GM18867 (cell line): ENCODE results near the gene GPRC5B.

ENCODE experiments used
- ATAC-seq: cut with Tn5 transposase; IDR thresholded peaks from one replicate; pipeline ENCODE4 v1.9.1; 2021; ENCODE audit warnings: mild to moderate bottlenecking, moderate library complexity; ENCODE audit not compliant: unreplicated experiment

Gene GPRC5B

DNA sequence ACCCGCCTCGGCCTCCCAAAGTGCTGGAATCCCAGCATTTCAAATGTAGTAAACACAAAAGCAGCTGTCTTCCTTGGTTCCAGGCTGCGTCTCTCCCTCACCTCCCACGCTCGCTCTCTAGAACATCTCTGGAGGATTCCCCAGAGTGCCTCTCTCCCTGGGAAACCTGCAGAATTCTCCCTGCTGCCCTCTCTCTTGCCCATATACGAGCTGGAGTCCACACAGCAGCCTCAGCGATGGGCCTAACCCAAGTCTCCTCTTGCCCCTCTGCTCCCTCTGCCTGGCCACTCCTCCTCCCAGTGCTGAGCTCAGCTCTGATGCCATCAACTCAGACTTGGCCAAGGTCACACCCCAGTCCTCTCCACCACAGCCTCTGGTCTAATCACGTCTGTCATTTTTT is 10.6 kb downstream of the GPRC5B start:
- no peak for ATAC-seq

DNA sequence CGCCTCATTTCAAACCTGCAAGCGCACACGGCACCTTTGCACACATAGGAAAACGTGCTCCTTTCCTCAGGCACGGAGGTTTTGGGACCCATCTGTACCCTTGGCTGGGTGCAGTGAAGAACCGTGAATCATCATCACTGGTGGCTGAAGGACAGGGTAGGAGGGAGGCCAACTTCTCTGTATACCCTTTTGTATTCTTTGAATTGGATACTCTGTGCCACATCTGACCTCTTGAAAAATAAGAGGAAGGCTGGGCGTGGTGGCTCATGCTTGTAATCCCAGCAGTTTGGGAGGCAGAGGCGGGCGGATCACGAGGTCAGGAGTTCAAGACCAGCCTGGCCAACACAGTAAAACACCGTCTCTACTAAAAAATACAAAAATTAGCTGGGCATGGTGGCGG is 11.7 kb downstream of the GPRC5B start:
- ATAC-seq, result no peak

DNA sequence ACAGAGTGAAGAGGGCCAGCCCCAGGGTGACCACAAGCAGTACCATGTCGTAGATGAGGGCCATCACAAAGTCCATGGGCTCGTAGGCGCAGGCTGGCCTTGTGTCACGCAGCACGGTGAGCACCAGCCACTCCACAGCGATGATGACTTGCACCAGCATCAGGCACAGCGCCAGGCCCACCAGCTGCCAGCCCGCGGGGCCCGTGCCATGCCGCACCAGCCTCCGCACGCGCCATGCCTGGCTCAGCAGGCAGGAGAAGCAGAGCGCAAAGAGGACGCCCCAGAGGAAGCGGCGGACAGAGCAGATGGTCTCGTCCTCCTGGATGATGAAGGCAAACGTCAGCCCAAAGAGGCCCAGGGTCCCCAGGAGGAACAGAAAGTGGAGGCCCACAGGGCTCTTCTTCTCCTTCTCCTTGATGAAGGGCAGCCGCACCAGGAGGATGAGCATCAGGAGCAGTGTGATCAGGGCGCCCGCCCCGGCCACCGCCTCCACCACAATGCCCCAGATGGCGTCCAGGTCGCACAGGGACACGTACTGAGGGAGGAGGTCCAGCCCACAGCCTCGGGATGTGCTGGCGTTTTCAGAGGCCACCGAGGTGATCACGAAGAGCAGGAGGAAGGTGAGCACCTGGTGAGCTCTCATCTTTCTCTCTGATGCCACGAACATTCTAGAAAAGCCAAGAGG is 12.3 kb downstream of the GPRC5B start:
- no peak for ATAC-seq

DNA sequence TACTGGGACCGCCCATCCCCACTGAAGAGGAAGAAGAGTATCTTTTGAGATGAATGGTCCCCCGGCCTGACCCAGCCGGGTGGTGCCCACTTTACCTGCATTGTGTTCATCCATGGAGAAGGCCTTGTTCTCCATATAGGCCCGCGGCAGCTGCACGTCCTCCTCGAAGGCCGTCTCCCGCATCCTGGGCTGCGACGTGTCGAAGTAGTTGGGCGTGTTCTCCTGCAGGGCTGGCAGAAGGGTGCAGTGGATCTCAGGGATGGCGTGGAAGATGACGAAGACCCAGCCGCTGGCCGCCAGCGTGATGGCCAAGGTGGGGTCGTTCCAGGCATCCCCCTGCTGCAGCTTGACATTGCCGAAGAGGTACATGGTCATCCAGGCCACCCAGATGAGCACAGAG is 12.9 kb downstream of the GPRC5B start:
- no peak for ATAC-seq

DNA sequence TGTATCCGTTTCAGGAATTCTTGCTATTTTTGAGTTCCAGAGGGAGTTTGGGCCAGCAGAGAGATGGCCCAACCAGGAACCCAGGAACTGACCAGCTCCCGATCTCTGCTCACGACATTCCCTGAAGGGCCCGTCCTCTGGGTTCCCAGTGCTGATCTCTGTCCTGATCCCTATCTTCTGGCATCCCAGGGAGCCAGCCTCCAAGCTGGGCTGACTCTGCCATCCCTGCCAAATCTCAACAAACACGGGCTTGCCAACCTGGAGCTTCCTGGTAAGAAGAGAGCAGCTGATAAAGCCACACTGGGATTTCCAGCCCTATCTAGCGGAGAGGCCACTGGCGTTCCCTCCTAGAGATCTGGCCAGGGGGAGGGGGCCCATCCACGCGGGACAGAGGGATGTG is 16.2 kb downstream of the GPRC5B start:
- ATAC-seq, result no peak

- no peak for ATAC-seq
Observed at GRCh38 chr16:19864566-19864965, 20.1 kb downstream of the GPRC5B start.

DNA sequence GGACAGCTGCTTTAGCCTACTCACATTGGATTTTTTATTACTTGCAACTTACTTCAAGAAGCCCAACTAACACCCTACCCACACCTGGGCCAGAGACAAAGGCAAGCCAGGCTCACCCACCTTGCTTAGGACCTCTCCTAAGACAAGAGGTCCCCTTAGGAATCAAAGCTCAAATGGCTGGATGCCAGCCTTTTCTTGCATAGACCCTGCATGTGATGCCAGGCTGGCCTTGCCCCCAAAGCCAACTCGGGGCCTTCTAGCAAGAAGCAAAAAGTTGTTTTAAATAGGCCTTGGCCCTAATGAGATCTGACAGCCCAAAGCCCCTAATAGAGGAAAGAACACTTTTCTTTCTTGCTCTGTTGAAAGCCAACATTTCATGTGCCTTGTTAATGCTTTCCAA is 20.7 kb downstream of the GPRC5B start:
- no peak for ATAC-seq

- no peak for ATAC-seq
Observed at GRCh38 chr16:19861811-19862327, 22.8 kb downstream of the GPRC5B start.

DNA sequence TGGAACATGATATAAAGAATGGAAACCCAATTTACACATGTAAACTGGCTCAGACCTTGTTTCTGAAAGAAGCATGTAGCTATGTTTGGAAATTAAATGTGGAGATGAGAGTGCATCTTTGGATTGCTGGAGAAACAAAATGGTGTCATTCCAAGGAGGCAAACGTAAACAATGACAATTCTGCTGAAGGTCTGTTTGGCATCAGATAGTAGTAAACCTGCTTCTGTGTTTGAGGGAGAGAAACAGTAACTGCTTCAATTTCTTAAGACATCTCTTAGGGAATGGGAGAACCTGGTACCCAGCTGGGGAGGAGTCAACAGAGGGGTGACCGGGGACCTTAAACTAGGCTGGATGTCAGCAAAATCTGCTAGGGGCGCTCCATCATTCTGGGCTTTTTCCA is 23.5 kb downstream of the GPRC5B start:
- ATAC-seq, result no peak

GRCh38 chr16:19860166-19861041 is 24.2 kb downstream of the GPRC5B start:
- no peak for ATAC-seq

GRCh38 chr16:19859603-19860002 is 25.0 kb downstream of the GPRC5B start:
- no peak for ATAC-seq

- no peak for ATAC-seq
Observed at GRCh38 chr16:19859166-19859565, 25.5 kb downstream of the GPRC5B start.

DNA sequence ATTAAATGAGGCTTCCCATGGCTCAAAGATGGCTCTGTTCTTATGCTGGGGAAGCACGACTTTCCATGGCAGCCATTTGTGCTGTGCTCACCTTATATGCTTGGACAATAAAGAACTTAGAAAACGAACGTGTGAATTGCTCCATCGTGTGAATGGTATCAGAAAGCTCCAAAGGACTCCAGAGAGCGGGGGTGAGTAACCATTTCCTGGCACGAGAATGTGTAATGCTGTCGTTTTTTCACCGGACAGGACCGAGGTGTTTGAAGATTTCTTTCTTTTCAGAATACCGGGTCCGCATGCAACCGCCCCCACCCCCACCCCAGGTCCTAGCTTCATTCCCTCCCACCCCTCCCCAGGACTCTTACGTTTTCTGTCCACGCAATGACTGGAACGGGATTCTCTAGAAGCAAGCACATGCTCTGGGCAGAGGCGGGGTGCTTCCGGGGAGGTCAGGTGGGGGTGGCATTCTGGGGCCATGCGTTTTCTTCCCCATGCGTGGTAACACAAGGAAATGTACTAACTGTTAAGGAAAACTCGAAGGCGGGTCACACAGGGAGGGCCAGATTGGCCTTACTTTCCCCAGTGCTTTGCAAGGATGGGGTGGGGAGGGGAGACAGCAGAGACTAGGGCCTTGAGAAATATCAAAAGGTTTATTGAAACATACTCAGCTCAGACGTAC is 26.2 kb downstream of the GPRC5B start:
- ATAC-seq, result no peak

DNA sequence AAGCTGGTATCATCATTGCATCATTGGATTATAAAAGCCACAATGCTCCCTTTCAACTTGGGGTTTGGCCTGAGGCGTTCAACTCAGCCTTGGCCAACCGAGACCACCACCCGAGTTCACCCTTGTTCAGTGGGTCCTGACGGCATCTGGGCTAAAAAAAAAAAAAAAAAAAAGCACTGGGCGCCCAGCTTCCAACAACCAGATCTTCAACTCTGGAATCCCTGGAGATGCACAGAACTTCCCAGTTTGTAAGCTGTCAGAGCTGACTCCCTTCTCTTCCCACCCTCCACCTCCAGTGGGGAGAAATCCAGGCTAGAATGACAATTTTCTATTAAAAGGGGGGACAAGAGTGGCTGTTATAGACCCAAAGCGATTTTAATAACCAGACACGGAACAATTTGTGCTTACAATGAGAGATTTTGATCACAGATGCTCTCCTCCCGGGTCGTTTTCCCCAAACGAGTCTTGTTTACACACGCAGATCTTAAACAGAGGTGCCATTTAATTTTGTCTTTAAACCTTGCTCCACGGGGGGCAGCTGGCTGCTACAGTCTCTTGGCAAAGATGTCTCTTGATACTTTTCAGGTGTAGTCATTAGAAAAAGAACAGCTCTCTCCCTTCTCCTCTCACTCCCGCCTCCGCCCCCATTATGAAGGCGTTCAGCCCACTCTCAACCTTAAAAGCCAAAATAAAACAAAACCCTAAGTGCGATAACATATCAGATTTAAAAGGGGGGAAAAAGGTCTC is 26.9 kb downstream of the GPRC5B start:
- ATAC-seq, result no peak

GRCh38 chr16:19856120-19856519 is 28.5 kb downstream of the GPRC5B start:
- ATAC-seq, result no peak

DNA sequence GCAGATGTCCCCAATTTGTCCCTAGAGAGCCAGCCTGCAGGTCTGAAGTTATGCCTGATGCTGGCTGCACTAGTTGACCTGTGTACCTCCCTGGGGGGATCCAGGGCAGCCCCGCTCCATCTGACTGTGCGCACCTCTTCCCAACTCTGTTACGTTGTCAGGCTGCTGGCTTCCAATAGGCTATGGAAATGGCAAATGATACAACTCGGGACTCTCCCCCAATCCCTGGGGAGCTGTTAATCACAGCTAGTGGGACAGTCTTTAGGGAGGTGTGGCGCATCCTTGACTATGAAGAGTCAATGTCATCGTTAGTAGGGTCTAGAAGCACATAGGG is 30.1 kb downstream of the GPRC5B start:
- ATAC-seq, result no peak

DNA sequence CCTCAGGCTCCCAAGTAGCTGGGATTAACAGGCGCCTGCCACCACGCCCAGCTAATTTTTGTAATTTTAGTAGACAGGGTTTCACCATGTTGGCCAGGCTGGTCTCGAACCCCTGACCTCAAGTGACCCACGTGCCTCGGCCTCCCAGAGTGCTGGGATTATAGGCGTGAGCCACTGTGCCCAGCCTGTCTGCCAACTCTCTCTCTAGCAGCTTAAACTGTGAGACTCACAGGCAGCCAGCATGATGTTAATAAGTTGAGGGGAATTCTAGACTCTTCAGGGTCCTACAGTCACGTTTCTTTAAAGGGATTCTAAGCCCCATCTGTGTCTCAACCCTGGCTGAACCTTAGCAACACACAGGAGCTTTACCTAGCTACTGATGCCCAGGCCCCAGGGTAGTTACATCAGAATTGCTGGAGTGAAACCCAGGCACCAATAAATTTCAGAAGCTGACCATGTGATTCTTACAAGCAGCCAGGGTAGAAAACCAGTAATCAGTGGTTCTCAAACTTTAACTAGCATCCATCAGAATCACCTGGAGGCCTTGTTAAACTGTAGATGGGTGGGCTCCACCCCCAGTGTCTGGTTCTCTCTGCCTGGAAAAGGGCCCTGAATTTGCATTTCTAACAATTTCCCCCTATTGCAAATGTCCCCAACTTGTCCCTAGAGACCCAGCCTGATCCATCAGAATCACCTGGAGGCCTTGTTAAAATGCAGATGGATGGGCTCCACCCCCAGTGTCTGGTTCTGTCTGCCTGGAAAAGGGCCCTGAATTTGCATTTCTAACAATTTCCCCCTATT is 30.7 kb downstream of the GPRC5B start:
- no peak for ATAC-seq

DNA sequence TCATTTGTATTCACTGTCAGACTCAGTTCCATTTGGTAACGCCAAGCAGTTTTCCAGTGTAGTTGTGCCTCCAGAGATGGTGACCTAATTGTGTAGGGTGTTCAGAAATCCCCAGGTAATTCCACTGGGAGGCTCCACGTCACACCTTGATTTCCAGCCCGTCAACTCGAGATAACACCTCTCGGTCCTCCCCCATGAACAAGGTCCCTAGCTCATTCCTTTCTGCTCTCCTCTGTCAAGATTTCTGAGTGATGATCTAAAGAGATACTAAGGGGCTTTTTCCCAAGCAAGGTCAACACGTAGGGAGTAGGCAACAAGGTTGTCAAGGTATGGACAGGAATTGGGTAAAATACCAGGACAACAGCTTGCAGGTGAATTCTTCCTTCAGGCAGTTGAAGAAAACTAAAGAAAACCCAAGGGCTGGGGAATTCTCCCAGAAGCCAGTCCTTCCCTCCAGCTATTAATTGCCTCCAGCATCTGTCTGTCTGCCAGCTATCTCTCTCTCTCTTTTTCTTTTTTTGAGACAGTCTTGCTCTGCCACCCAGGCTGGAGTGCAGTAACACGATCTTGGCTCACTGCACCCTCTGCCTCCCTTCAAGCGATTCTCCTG is 31.4 kb downstream of the GPRC5B start:
- no peak for ATAC-seq

- no peak for ATAC-seq
Observed at GRCh38 chr16:19851476-19851875, 33.2 kb downstream of the GPRC5B start.
